NCI-H1930 (cell line): ENCODE results near the gene ABHD17A.

Experiments
- DNase-seq, 2 experiments: peaks; one replicate each; lab custom pipeline; 2025; lab: John Stamatoyannopoulos, UW

ABHD17A gene

DNA sequence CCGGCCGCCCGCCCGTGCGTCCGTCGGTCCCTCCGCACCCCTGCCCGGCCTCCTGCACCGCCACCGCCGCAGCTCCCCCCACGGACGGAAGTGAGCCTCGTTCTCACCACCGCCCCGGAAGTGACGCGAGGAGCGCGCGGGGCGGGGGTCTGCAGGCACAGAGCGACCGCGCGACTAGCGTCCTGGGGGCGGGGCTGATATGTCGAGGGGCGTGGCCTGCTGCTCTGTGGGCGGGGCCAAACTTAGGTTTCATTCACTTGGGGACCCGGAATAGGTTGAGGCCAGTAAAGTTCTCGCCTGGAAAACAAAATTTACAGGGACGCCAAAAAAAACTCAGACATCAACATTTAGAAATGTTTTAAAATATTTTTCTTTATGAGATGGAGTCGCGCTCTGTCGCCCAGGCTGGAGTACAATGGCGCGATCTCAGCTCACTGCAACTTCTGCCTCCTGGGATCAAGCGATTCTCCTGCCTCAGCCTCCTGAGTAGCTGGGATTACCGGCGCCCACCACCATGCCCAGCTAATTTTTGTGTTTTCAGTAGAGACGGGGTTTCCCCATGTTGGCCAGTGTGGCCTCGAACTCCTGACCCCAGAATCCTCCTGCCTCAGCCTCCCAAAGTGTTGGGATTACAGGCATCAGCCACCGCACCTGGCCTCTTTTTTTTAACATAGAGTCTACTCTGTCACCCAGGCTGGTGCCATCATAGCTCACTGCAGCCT is at the start of gene ABHD17A:
ABHD17A (minus strand) TSS at position 99 of the 722 bp plus-strand sequence. CDS start 3,930 bp downstream, outside the sequence.
- peak; percentile 68 to 90 for DNase-seq

DNA sequence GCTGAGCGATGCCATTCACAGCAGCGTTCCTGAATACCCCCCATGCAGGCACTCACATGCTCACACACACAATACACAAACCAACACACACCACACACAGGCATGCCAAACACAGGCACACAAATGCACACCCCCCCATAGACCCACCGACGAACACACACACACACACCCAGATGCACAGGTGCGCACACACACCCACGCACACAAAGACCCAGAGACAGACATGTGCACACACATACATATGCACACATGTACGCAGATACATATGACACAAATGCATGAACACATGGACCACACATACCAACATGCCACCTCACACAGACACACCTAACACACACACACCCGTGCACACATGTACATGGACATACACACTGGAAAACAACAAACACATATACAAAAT is 48.6 kb upstream of the ABHD17A start:
- DNase-seq: no peak

DNA sequence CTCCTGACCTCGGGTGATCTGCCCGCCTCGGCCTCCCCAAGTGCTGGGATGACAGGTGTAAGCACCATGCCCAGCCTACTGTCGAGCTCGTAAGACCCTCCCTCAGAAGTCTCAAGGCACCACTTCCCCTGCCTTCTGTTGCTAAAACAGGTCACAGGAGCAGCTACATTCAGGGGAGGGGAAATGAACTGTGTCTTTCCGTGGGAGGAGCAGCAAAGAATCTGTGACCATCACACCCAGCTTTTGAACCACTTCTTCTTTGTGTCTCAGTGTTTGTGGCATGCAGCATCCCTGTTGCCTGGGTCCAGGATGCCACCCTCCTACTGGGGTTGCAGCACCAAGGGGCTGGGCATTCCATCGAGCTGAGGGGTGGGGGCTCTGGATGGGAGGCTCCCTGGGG is 47.9 kb upstream of the ABHD17A start:
- no peak for DNase-seq

DNA sequence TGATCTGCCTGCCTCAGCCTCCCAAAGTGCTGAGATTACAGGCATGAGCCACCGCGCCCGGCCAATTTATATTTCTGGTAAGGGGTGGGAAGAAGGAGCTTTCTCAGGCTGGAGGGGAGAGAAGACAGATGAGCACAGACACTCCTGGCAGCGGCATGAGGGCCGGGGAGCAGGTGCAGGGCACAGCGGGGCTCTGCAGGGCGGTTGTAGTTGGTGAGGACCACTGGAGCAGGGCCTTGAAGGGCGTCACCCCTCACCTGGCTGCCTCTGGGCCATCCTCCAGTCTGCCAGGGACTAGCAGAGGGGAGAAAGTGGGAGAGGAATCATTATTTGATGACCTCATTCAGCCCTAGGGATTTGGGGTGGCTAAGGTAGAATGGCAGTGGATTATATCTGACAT is 47.1 kb upstream of the ABHD17A start:
- DNase-seq: no peak

GRCh38 chr19:1931445-1931844 is 46.1 kb upstream of the ABHD17A start:
- no peak for DNase-seq

DNA sequence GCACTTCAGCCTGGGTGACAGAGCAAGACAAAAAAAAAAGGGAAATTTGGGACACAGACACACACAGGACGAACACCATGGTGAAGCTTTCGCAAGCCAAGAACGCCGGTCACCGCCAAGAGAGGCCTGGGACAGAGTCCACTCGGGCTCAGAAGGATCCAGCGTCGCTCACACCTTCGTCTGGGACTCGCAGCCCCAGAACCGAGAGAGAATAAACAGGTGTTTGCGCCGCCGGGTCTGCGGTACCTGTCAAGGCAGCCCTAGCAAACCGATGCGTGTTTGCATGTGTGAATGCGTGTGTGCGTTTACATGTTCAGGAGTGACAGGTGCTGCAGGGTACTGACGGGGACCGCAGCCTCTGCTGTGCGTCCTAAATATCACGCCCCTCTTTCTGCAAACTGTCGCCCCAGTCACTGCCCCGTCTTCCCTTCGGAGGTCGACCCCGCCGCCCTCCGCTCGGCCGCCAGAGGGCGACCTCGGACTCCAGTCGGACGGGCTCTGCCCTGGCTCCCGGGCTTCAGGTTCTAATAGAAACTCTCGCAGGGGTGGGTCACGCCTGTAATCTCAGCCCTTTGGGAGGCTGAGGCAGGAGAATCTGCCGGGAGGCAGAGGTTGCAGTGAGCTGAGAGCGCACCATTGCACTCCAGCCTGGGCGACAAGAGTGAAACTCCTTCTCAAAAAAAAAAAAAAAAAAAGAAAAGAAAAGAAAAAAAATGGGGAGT is 43.9 kb upstream of the ABHD17A start:
- peak; percentile 27 to 66 for DNase-seq

DNA sequence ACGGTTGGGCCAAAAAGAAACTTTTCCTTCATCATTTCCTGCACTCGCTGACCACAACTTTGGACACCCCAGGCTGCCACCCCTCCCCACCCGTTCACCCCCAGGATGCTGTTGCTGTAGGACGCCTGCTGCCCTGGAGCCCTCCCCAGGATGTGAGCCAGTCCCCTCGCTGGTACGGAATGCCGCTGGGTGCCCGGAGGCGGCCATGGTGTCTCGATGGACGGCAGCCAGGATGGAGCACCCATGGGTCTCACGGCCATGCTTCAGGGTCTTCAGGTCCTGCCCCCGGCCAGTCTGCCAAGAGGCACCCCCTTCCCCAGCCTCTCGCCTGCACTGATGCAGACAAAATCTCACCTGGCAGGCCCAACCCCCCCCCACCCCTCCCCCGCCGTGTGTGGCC is 40.2 kb upstream of the ABHD17A start:
- no peak for DNase-seq

GRCh38 chr19:1924320-1924961 is 39.1 kb upstream of the ABHD17A start:
- no peak for DNase-seq

GRCh38 chr19:1923319-1923718 is 38.0 kb upstream of the ABHD17A start:
- no peak for DNase-seq

GRCh38 chr19:1922803-1923202 is 37.5 kb upstream of the ABHD17A start:
- DNase-seq: no peak

DNA sequence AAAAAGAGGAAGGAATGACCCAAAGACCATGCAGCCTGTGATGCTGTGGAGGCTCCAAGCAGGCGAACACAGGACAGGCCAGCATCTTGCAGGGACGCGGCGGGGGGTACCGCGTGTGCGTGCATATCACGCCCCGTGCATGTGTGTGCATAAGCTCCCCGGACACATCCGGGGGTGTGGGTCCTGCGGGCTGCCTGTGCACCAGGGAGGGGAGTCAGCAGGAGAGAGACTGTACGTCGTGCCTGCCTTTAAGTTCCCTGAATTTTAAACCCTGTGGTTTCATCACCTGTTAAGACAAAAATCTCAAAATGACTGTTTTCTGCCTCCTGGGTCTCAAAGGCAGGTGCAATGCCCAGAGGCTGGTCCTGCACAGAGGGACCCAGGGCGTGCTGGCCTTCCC is 36.5 kb upstream of the ABHD17A start:
- DNase-seq: no peak

DNA sequence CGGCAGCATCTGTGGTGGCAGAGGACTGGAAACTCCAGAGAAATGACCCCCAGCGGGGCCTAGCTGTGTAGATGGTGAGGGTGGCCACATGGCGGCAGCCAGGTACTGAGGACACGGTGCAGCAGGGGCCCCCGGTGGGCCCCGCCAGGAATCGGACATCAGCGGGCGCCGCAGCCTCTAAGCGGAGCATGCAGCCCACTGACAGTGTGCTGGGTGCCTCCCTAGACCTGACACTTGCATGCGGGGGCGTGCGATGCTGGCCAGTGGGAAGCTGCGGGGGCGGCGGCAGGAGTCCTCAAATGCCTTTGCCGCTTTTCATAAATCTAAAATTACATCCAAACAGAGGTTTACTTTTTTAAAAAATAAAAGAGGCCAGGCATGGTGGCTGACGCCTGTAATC is 36.0 kb upstream of the ABHD17A start:
- DNase-seq: no peak

GRCh38 chr19:1920644-1921043 is 35.3 kb upstream of the ABHD17A start:
- DNase-seq: no peak

DNA sequence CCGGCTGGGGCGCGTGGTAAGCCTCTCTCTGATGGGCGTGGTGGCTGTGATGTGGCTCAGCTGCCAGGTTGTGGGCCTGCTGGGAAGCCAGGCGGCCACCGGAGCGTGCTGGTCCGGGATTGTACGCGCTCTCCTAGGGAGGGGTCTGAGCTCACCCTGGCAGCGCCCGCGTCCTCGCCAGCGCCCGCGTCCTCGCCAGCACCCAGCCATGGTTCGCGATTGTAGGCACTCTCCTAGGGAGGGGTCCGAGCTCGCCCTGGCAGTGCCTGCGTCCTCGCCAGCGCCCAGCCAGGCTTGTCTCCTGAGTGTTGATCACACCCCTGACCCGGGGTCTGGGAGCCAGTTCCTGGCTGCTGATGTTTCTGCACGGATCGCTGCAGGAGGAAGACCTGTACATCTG is 33.7 kb upstream of the ABHD17A start:
- no peak for DNase-seq

DNA sequence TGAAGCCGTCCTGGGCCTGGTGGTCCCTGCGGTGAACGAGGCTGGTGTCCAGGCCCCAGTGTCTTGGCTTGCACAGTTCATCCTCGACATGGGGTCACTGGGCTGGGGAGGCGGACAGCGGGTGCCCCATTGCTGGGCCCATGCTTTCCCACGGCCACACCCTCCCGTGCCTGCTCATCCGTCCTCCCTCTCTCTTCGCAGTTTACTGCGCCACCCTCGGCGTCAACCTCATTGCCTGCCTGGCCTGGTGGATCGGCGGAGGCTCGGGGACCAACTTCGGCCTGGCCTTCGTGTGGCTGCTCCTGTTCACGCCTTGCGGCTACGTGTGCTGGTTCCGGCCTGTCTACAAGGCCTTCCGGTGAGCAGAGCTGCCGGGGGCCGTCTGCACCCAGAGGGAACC is 32.6 kb upstream of the ABHD17A start:
- DNase-seq: no peak

DNA sequence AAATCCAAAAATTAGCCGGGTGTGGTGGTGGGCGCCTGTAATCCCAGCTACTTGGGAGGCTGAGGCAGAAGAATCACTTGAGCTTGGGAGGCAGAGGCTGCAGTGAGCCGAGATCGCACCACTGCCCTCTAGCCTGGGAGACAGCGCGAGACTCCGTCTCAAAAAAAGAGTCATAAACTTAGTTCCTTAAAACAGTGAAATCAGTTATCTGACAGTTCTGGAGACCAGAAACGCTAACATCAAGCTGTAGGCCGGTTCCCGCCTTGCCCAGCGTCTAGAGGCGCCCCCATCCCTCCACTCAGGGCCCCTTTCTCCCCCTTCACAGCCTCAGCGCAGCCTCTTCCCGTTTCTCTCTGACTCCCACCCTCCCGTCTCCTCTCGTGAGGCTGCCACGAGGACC is 31.9 kb upstream of the ABHD17A start:
- DNase-seq: no peak

GRCh38 chr19:1914826-1915341 is 29.6 kb upstream of the ABHD17A start:
- DNase-seq: no peak

DNA sequence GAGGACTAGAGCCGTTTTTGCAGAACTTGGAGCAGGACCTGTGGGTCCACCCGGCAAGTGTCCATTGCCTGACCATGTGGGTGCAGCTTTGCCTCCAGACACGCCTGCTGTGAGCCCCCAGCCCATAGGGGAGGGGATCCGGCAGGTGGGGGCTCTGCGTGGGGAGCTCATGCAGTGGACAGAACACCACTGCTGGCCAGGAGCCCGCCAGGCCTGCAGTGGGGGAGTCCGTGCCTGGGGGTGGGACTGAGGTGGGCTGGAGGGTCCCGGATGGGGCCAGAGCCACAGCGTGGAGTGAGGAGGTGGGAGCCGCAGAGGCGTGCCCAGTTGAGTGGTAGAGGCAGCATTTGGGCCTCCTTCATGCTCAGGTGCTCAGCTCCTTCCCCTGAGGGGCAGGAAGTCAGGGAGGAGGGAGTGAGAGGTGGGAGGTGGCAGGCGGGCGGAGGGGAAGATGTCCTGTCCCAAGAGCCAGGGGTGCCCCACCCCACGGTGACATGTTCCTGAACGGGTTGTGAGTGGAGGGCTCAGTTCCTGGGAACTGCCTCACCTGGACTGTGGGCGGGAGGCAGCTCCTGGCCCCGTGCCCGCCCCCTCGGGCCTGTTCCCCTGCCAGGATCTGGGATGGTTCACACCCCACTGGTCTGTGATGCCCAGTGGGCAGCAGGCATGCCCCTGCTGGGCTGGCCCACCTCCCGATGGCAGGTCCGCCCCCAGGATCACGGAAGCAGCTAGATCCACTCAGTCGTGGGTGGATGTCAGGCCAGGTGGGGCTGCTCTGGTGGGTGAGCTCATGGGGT is 28.7 kb upstream of the ABHD17A start:
- DNase-seq: no peak

DNA sequence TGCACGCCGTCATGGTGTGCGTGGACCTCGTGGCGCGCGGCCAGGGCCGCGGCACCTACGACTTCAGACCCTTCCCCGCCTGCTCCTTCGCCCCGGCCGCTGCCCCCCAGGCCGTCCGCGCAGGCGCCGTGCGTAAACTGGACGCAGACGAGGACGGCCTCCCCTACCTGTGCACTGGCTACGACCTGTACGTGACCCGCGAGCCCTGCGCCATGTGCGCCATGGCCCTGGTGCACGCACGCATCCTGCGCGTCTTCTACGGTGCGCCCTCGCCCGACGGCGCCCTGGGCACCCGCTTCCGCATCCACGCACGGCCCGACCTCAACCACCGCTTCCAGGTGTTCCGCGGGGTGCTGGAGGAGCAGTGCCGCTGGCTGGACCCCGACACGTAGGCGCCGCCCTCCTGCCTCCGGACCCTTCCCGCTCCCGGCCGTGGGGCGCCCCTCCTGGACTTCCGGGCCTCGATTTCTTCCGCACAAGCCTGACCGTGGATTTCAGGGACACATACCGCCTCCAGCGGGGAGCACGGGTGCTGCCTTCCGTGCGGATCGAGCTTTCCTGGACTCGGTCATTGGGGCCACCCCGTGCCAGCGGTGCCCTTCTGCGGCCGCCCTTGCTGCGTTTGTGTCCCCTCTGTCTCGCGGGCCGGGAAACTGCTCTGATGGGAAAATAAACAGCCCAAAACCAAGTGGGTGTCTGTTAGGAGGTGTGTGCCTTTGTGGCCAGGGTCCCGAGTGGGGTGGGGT is 27.6 kb upstream of the ABHD17A start:
- no peak for DNase-seq

- DNase-seq: no peak
Measured at GRCh38 chr19:1911995-1912394, 26.7 kb upstream of the ABHD17A start.

- no peak for DNase-seq
Measured at GRCh38 chr19:1911098-1911497, 25.8 kb upstream of the ABHD17A start.
